K562 (cell line): Measurements from ENCODE around the gene SHISA2. TPM values are rescaled to one million over a fixed set of nuclear protein-coding genes. Genes with fewer than 3 reads are reported as not detected.

Experiments used
- ATAC-seq: fragments of 200-7000 bp; cut with Tn5 transposase; 3 replicates; pipeline ENCODE4 v1.9.1; 2020; ENCODE audit warnings: moderate library complexity
- BruUV-seq: library from RNA; stranded (reverse); fragments of 400-500 nt; replicated peaks from 2 replicates; lab custom pipeline; 2021; lab: Mats Ljungman, UMichigan
- CTCF ChIA-PET: fragments of 300-600 bp; formaldehyde crosslinking; extraction: SDS; loops from one replicate; lab custom pipeline; 2021; ENCODE audit warnings: low intra/inter-chr PET ratio; lab: Yijun Ruan, JAX
- POLR2A ChIA-PET: fragments of 300-600, 350-650 bp; sonication (Branson Sonifier 250); formaldehyde crosslinking; extraction: SDS; loops from one replicate; lab custom pipeline; 2021; ENCODE audit warnings: antibody characterized with exemption, inconsistent platforms; lab: Yijun Ruan, JAX
- DNase-seq, 4 experiments: peaks; one replicate each; pipeline versions ENCODE4 v3.0.0 to v3.0.0-alpha.2; 2011 to 2018; ENCODE audit warnings: low spot score in 3 of 4, mixed read lengths in 3 of 4; ENCODE audit errors: extremely low read depth in 1 of 4
- FAIRE-seq: peaks from 2 replicates; lab custom pipeline; 2011; peaks lifted over from hg19 to GRCh38; lab: Jason Lieb, UNC
- H2AFZ ChIP-seq: 2 replicates; pipeline ENCODE4 v1.6.0; 2011; ENCODE audit warnings: low read depth, low read length, control low read depth, inconsistent platforms
- H3K27ac ChIP-seq: fragments of 200-600 bp; 3 replicates; pipeline ENCODE4 v1.8.0; 2011; ENCODE audit warnings: low read depth, mild to moderate bottlenecking, control low read depth, inconsistent platforms, low read length, moderate library complexity, mixed read lengths; ENCODE audit errors: extremely low read depth
- H3K27me3 ChIP-seq, 2 experiments: fragments of 300-600 bp in 1 of 2; 2 replicates in 1 of 2; 3 replicates in 1 of 2; pipeline versions ENCODE4 v1.6.0 to v1.8.0; 2011; ENCODE audit warnings: inconsistent platforms in 2 of 2, low read length in 2 of 2, mild to moderate bottlenecking in 1 of 2, mixed read lengths in 1 of 2, moderate library complexity in 1 of 2; ENCODE audit not compliant: control insufficient read depth in 2 of 2, insufficient read depth in 2 of 2
- H3K36me3 ChIP-seq: fragments of 300-600 bp; 3 replicates; pipeline ENCODE4 v1.8.0; 2011; ENCODE audit warnings: mild to moderate bottlenecking, low read length, inconsistent platforms; ENCODE audit not compliant: control insufficient read depth, insufficient read depth
- H3K4me1 ChIP-seq, 2 experiments: fragments of 200-600 bp in 1 of 2; replicated peaks in 1 of 2; 2 replicates in 1 of 2; 3 replicates in 1 of 2; pipeline versions ENCODE4 v1.5.1 to v1.8.0; 2011; ENCODE audit warnings: inconsistent platforms in 2 of 2, low read length in 2 of 2, mild to moderate bottlenecking in 1 of 2, mixed read lengths in 1 of 2, moderate library complexity in 1 of 2; ENCODE audit not compliant: control insufficient read depth in 2 of 2, insufficient read depth in 2 of 2
- H3K4me2 ChIP-seq: 2 replicates; pipeline ENCODE4 v1.6.1; 2011; ENCODE audit warnings: low read length, control low read depth, inconsistent platforms, mixed read lengths; ENCODE audit not compliant: insufficient read depth
- H3K4me3 ChIP-seq: fragments of 200-600 bp; sonication (generic), shearing (Covaris generic); 2 replicates; pipeline ENCODE4 v1.5.1; 2016; ENCODE audit warnings: control low read depth, inconsistent platforms
- H3K79me2 ChIP-seq: fragments of 200-600 bp; 3 replicates; pipeline ENCODE4 v1.8.0; 2011; ENCODE audit warnings: low read length, inconsistent platforms; ENCODE audit not compliant: control insufficient read depth, insufficient read depth
- H3K9ac ChIP-seq, 2 experiments: 2 replicates each; pipeline versions ENCODE4 v1.6.0 to v1.6.1; 2011; ENCODE audit warnings: low read depth in 2 of 2, low read length in 2 of 2, control low read depth in 1 of 2, inconsistent platforms in 1 of 2, mild to moderate bottlenecking in 1 of 2, mixed read lengths in 1 of 2; ENCODE audit not compliant: insufficient read depth in 1 of 2
- H3K9me1 ChIP-seq: one replicate; pipeline ENCODE4 v1.6.0; 2011; ENCODE audit warnings: inconsistent platforms, mild to moderate bottlenecking, low read length, moderate library complexity; ENCODE audit not compliant: control insufficient read depth, insufficient read depth
- H3K9me3 ChIP-seq: replicated peaks from 2 replicates; pipeline ENCODE4 v1.5.1; 2011; ENCODE audit warnings: low read depth, low read length, inconsistent platforms; ENCODE audit not compliant: control insufficient read depth, insufficient read depth
- H4K20me1 ChIP-seq: replicated peaks from 2 replicates; pipeline ENCODE4 v1.6.1; 2011; ENCODE audit warnings: low read length, inconsistent platforms, mixed read lengths; ENCODE audit not compliant: control insufficient read depth, insufficient read depth
- HMGN3 ChIP-seq: IDR thresholded peaks from 2 replicates; pipeline ENCODE4 v1.6.1; 2011; ENCODE audit warnings: borderline replicate concordance, low read depth, mild to moderate bottlenecking, mixed read lengths, low read length; ENCODE audit not compliant: insufficient read length; ENCODE audit errors: extremely low read depth
- ILF3 ChIP-seq: fragments of 450-650 bp; IDR thresholded peaks from 2 replicates; pipeline ENCODE4 v1.6.1; 2018; ENCODE audit warnings: antibody characterized with exemption, mild to moderate bottlenecking, moderate library complexity, borderline replicate concordance
- NCOA1 ChIP-seq: fragments of 450-650 bp; IDR thresholded peaks from 2 replicates; pipeline ENCODE4 v1.6.1; 2016; ENCODE audit warnings: low read depth
- NCOR1 ChIP-seq: fragments of 450-650 bp; IDR thresholded peaks from 2 replicates; pipeline ENCODE4 v1.6.1; 2016; ENCODE audit warnings: mild to moderate bottlenecking, moderate library complexity
- NR2C2 ChIP-seq, 2 experiments: fragments of 200-800 bp in 1 of 2; sonication (Bioruptor generic) in 1 of 2; sonication (generic) in 1 of 2; formaldehyde crosslinking in 1 of 2; IDR thresholded peaks; 2 replicates each; pipeline versions ENCODE4 v1.6.1 to v1.8.0; 2016 to 2022; ENCODE audit warnings: mild to moderate bottlenecking in 1 of 2, missing compliant biosample characterization in 1 of 2, missing genetic modification characterization in 1 of 2, missing genetic modification reagents in 1 of 2
- PHTF2 ChIP-seq: fragments of 250-450 bp; sonication (Bioruptor Pico); IDR thresholded peaks from 2 replicates; pipeline ENCODE4 v1.5.0; 2021; ENCODE audit warnings: mild to moderate bottlenecking
- POLR2AphosphoS5 ChIP-seq: IDR thresholded peaks from 2 replicates; pipeline ENCODE4 v1.6.1; 2011; ENCODE audit warnings: mild to moderate bottlenecking, low read depth, low read length, moderate library complexity; ENCODE audit not compliant: control insufficient read depth, insufficient read depth
- WGBS: fragments of 100-300 bp; shearing (Covaris generic); methylation state at CpG from one replicate; pipeline ENCODE4 v1.1.6; 2016; ENCODE audit warnings: low coverage, mixed read lengths; ENCODE audit not compliant: insufficient coverage; ENCODE audit errors: missing lambda C conversion rate; 5-methylcytosine and 5-hydroxymethylcytosine counted together
- in situ Hi-C: fragments of 300-500 bp; cut with MboI; formaldehyde crosslinking; loops from 4 replicates; pipeline ENCODE4 v1.15.0; 2018; ENCODE audit warnings: inconsistent platforms, mixed read lengths
- intact Hi-C: fragments of 100-400 bp; cut with micrococcal nuclease; formaldehyde crosslinking; loops from 2 replicates; pipeline ENCODE4 v1.14.2; 2022
- polyA plus RNA-seq, 8 experiments: library from polyadenylated mRNA; depleted of rRNA in 4 of 8; stranded (reverse) in 5 of 8; unstranded in 3 of 8; fragments of >200 nt; fragmentation: Nextera tagmentation in 2 of 8; fragmentation: Illumina TruSeq in 1 of 8; extraction: Ambion mirVana in 2 of 8; extraction: Trizol in 1 of 8; gene quantifications; 2 replicates each; pipeline versions ENCODE4 v1.2.1 to v1.2.3, GENCODE V29; 2011 to 2014; ENCODE audit warnings: inconsistent platforms in 1 of 8, missing spikeins in 1 of 8
- total RNA-seq, 7 experiments: library from RNA; depleted of rRNA in 6 of 7; stranded (reverse); fragments of >200 nt in 6 of 7; fragmentation: Illumina TruSeq in 2 of 7; extraction: Trizol in 2 of 7; gene quantifications; 2 replicates each; pipeline versions ENCODE4 v1.2.1 to v1.2.3, GENCODE V29; 2011 to 2021; ENCODE audit warnings: low replicate concordance in 1 of 7
- TF ChIP-seq, protein P1 (sequence below): fragments of 250-450 bp; sonication (Bioruptor Pico); IDR thresholded peaks from 2 replicates; pipeline ENCODE4 v1.4.0; 2020; ENCODE audit warnings: mild to moderate bottlenecking, moderate library complexity, borderline replicate concordance

Gene SHISA2
- total and polyA plus RNA-seq, 9 of the 15 experiments (the other 6 are each of a cell fraction or from before 2014, with no cell fraction given), result not detected

- H4K20me1 ChIP-seq, result no peaks in the 10 kb centered on the region
- no peaks in the 10 kb centered on the region for H3K36me3 ChIP-seq
- CTCF ChIA-PET, result no interaction called here
- peaks cover 3 to 18% of the 10 kb centered on the region in 2 experiments; a peak in 2 of 5 replicates for H3K27me3 ChIP-seq
- FAIRE-seq, result no peak
- intact Hi-C loops (no loop called here), in situ Hi-C loops (no loop called here)
- H3K79me2 ChIP-seq, result no peaks in the 10 kb centered on the region
- H3K9me3 ChIP-seq, result no peaks in the 10 kb centered on the region
- no peaks in the 10 kb centered on the region for H3K9me1 ChIP-seq
- BruUV-seq, result no TSS peak
- no peak for ATAC-seq
- no peak for DNase-seq
- no peak overlapping the region for H3K9ac ChIP-seq
- H3K4me3 ChIP-seq, result no peak overlapping the region
- no peak for TF ChIP-seq NCOA1
- POLR2A ChIA-PET, result no interaction called here
- H3K4me2 ChIP-seq, result no peak overlapping the region
- H3K27ac ChIP-seq, result no peak overlapping the region
- WGBS, result 0% methylated on average over 6 of the region's 6 CpGs
- no peaks in the 10 kb centered on the region for H3K4me1 ChIP-seq
- no peak overlapping the region for H2AFZ ChIP-seq
Observed at GRCh38 chr13:26016189-26016588, 35.6 kb downstream of the SHISA2 start.

GRCh38 chr13:26015271-26016125 lies 36.3 kb downstream of the SHISA2 start:
- Histone ChIP-seq H2AFZ (no peak overlapping the region), H3K27me3 (peaks cover 3 to 13% of the 10 kb centered on the region in 2 experiments; a peak in 2 of 5 replicates), H3K79me2 (no peaks in the 10 kb centered on the region), H3K4me3 (no peak overlapping the region), H3K4me2 (no peak overlapping the region), H3K9me3 (no peaks in the 10 kb centered on the region), H3K4me1 (no peaks in the 10 kb centered on the region), H3K36me3 (no peaks in the 10 kb centered on the region), H3K9ac (no peak overlapping the region), H3K9me1 (no peaks in the 10 kb centered on the region), H4K20me1 (no peaks in the 10 kb centered on the region), H3K27ac (no peak overlapping the region)
- TF ChIP-seq, protein P1, sequence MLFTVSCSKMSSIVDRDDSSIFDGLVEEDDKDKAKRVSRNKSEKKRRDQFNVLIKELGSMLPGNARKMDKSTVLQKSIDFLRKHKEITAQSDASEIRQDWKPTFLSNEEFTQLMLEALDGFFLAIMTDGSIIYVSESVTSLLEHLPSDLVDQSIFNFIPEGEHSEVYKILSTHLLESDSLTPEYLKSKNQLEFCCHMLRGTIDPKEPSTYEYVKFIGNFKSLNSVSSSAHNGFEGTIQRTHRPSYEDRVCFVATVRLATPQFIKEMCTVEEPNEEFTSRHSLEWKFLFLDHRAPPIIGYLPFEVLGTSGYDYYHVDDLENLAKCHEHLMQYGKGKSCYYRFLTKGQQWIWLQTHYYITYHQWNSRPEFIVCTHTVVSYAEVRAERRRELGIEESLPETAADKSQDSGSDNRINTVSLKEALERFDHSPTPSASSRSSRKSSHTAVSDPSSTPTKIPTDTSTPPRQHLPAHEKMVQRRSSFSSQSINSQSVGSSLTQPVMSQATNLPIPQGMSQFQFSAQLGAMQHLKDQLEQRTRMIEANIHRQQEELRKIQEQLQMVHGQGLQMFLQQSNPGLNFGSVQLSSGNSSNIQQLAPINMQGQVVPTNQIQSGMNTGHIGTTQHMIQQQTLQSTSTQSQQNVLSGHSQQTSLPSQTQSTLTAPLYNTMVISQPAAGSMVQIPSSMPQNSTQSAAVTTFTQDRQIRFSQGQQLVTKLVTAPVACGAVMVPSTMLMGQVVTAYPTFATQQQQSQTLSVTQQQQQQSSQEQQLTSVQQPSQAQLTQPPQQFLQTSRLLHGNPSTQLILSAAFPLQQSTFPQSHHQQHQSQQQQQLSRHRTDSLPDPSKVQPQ (CRISPR knock-in tag), result no peak
- TF ChIP-seq HMGN3 (no peak), POLR2AphosphoS5 (no peak), NR2C2 (CRISPR knock-in tag; IDR thresholded peaks at IDR 0.05) (no peak), NR2C2 (tag; IDR thresholded peaks at IDR 0.05) (no peak), ILF3 (no peak), PHTF2 (CRISPR knock-in tag) (no peak), NCOR1 (no peak)
- whole genome bisulfite sequencing, result 0% methylated on average over 6 of the region's 10 CpGs
- no TSS peak for BruUV-seq
- intact Hi-C loops (no loop called here), in situ Hi-C loops (no loop called here)
- POLR2A ChIA-PET, result no interaction called here
- ATAC-seq, result no peak
- FAIRE-seq, result no peak
- no peak for DNase-seq
- CTCF ChIA-PET, result no interaction called here
